GM12874 (cell line): ENCODE measurements around the gene SNX33.

ENCODE experiments used
- CTCF ChIP-seq: IDR thresholded peaks from 2 replicates; pipeline ENCODE4 v1.5.1; 2011; ENCODE audit warnings: low read depth, mild to moderate bottlenecking, control low read depth, low read length, moderate library complexity; ENCODE audit not compliant: insufficient read depth

SNX33 gene

DNA sequence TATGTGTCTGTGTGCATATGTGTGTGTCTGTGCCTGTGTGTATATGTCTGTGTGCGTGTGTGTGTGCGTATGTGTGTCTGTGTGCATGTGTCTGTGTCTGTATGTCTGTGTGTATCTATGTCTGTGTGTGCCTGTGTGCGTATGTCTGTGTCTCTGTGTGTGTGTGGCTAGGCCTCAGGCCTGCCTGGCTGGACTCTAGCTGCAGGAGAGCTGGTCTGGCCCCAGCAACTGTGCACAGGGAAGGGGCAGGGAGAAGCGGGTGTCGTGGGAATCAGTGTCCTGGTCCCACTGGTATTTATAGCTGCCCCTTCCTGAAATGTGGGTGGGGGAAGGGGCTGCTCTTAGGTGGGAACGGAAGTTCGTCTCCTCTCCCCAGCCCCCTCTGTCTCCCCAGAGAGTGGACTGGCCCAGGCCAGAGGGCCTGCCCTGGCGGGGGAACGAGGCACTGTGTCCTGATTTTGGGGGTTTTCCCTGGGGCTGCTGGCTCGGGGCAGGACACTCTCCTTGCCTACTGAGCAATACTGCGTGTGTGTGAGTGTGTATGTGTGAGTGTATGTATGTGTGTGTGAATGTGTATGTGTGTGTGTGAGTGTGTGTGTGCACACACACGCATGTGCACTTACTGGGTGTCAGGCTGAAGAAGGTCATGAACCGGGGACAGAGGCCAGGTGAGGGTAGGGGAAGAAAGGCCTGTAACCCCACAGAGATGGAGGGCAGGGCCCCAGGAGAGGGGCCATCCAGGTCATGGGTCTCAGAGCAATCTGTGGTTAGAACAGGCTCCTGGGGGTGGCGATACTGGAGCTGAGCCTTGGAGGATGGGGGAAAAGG, 58.4 kb downstream of the SNX33 start:
- TF ChIP-seq CTCF = no peak

- no peak for TF ChIP-seq CTCF
These were observed 58.9 kb downstream of the SNX33 start for GRCh38 chr15:75706682-75706954.
